ENCODE measurements around the gene GCNT2. TPM values are rescaled to one million over a fixed set of nuclear protein-coding genes. Genes with fewer than 3 reads are reported as not detected.

Gene GCNT2
- total and polyA plus RNA-seq, 10 donors = 1.8 to 27.2 (median 11.3) TPM

- 81 to 89% (median 87%) methylated on average over 10 of the region's 10 CpGs for WGBS, 5 donors
- no peak overlapping the region for H3K27ac ChIP-seq
- DNase-seq = no peak
Observed at GRCh38 chr6:10582774-10583508, 61.8 kb downstream of the GCNT2 start.

GRCh38 chr6:10583509-10583901, 62.4 kb downstream of the GCNT2 start:
- intact Hi-C loops (cut with DNase I; ENCODE audit: low total_unique reads) = no loop called here
- H3K9me3 ChIP-seq = no peaks in the 10 kb centered on the region
- peaks cover 0 to 17% (median 0%) of the 10 kb centered on the region in 6 donors for H3K4me1 ChIP-seq
- no peaks in the 10 kb centered on the region for H3K27me3 ChIP-seq (replicated peaks in 1 of 7)
- TF ChIP-seq CTCF (IDR thresholded peaks at IDR 0.05 in 8 of 11, conservative IDR thresholded peaks at IDR 0.05 in 3 of 11) (no peak), POLR2A (IDR thresholded peaks at IDR 0.05) (no peak), POLR2AphosphoS5 (IDR thresholded peaks at IDR 0.05) (no peak)
- DNase-seq = no peak
- H3K27ac ChIP-seq = no peak overlapping the region
- 58 to 68% (median 65%) methylated on average over 3 of the region's 3 CpGs for WGBS, 5 donors
- H3K4me3 ChIP-seq = no peak overlapping the region
- H3K36me3 ChIP-seq = peaks cover 0 to 3% (median 0%) of the 10 kb centered on the region in 6 donors

More at GRCh38 chr6:10582774-10583508, 61.8 kb downstream of the GCNT2 start:
- H3K36me3 ChIP-seq = peaks cover 0 to 3% (median 0%) of the 10 kb centered on the region in 6 donors
- peaks cover 0 to 13% (median 0%) of the 10 kb centered on the region in 6 donors for H3K4me1 ChIP-seq
- no peaks in the 10 kb centered on the region for H3K9me3 ChIP-seq
- no peaks in the 10 kb centered on the region for H3K27me3 ChIP-seq (replicated peaks in 1 of 7)
- TF ChIP-seq CTCF (IDR thresholded peaks at IDR 0.05 in 8 of 11, conservative IDR thresholded peaks at IDR 0.05 in 3 of 11) = no peak
- TF ChIP-seq POLR2AphosphoS5 (IDR thresholded peaks at IDR 0.05) = no peak
- no peak for TF ChIP-seq POLR2A (IDR thresholded peaks at IDR 0.05)
- no peak overlapping the region for H3K4me3 ChIP-seq
- intact Hi-C loops (cut with DNase I; ENCODE audit: low total_unique reads) = no loop called here

GRCh38 chr6:10584607-10585006, 63.5 kb downstream of the GCNT2 start:
- intact Hi-C loops (cut with DNase I; ENCODE audit: low total_unique reads) = no loop called here
- no peaks in the 10 kb centered on the region for H3K27me3 ChIP-seq (replicated peaks in 1 of 7)
- H3K4me1 ChIP-seq = peaks cover 0 to 17% (median 0%) of the 10 kb centered on the region in 6 donors
- H3K9me3 ChIP-seq = no peaks in the 10 kb centered on the region
- WGBS, 5 donors = 92 to 100% (median 98%) methylated on average over 3 of the region's 3 CpGs
- no peak for DNase-seq
- H3K4me3 ChIP-seq = no peak overlapping the region
- TF ChIP-seq POLR2AphosphoS5 (IDR thresholded peaks at IDR 0.05) (no peak), POLR2A (IDR thresholded peaks at IDR 0.05) (no peak), CTCF (IDR thresholded peaks at IDR 0.05 in 8 of 11, conservative IDR thresholded peaks at IDR 0.05 in 3 of 11) (no peak)
- H3K27ac ChIP-seq = no peak overlapping the region
- peaks cover 0 to 3% (median 0%) of the 10 kb centered on the region in 6 donors for H3K36me3 ChIP-seq

GRCh38 chr6:10585209-10585845, 64.2 kb downstream of the GCNT2 start:
- H3K4me3 ChIP-seq = no peak overlapping the region
- 78 to 89% (median 84%) methylated on average over 13 of the region's 13 CpGs for WGBS, 5 donors
- DNase-seq = no peak

More at GRCh38 chr6:10585209-10585845, 64.2 kb downstream of the GCNT2 start:
- Histone ChIP-seq H3K4me1 (peaks cover 0 to 17% (median 0%) of the 10 kb centered on the region in 6 donors), H3K27ac (no peak overlapping the region), H3K27me3 (replicated peaks in 1 of 7) (no peaks in the 10 kb centered on the region), H3K36me3 (peaks cover 0 to 3% (median 0%) of the 10 kb centered on the region in 6 donors), H3K9me3 (no peaks in the 10 kb centered on the region)
- TF ChIP-seq POLR2A (IDR thresholded peaks at IDR 0.05) (no peak), POLR2AphosphoS5 (IDR thresholded peaks at IDR 0.05) (no peak), CTCF (IDR thresholded peaks at IDR 0.05 in 8 of 11, conservative IDR thresholded peaks at IDR 0.05 in 3 of 11) (no peak)
- intact Hi-C loops (cut with DNase I; ENCODE audit: low total_unique reads) = no loop called here

Measured in spleen (tissue), 11 donors.